Liver (tissue), 9 donors: ENCODE data around the gene ZBTB18. TPM values are rescaled to one million over a fixed set of nuclear protein-coding genes. Genes with fewer than 3 reads are reported as not detected.

Source experiments
- DNase-seq: peaks from one replicate; pipeline ENCODE4 v3.0.0-alpha.2; 2017; ENCODE audit warnings: low spot score
- H3K27ac ChIP-seq, 2 donors: one replicate each; pipeline ENCODE4 v1.7.0; 2013; ENCODE audit warnings: inconsistent platforms in 2 of 2, low read length in 2 of 2, control low read depth in 1 of 2, low read depth in 1 of 2, mild to moderate bottlenecking in 1 of 2
- H3K27me3 ChIP-seq, 4 donors: one replicate each; pipeline versions ENCODE4 v1.6.1 to v1.7.0; 2013; ENCODE audit warnings: low read length in 3 of 4, inconsistent platforms in 1 of 4, mild to moderate bottlenecking in 1 of 4, moderate library complexity in 1 of 4; ENCODE audit not compliant: control insufficient read depth in 4 of 4, insufficient read depth in 4 of 4
- H3K36me3 ChIP-seq, 4 donors: one replicate each; pipeline versions ENCODE4 v1.6.1 to v1.7.0; 2013; ENCODE audit warnings: low read length in 3 of 4, mild to moderate bottlenecking in 3 of 4, low read depth in 1 of 4, moderate library complexity in 1 of 4; ENCODE audit not compliant: control insufficient read depth in 4 of 4, insufficient read depth in 3 of 4
- H3K4me1 ChIP-seq, 4 donors: one replicate each; pipeline versions ENCODE4 v1.6.1 to v1.7.0; 2013; ENCODE audit warnings: low read length in 3 of 4, mild to moderate bottlenecking in 3 of 4, moderate library complexity in 1 of 4; ENCODE audit not compliant: control insufficient read depth in 4 of 4, insufficient read depth in 4 of 4
- H3K4me3 ChIP-seq, 3 donors: one replicate each; pipeline versions ENCODE4 v1.6.1 to v1.7.0; 2013; ENCODE audit warnings: low read length in 3 of 3, control low read depth in 1 of 3, low read depth in 1 of 3, mild to moderate bottlenecking in 1 of 3
- H3K9ac ChIP-seq, 2 donors: one replicate each; pipeline ENCODE4 v1.7.0; 2013; ENCODE audit warnings: low read length in 2 of 2, mild to moderate bottlenecking in 2 of 2, moderate library complexity in 2 of 2, control low read depth in 1 of 2, low read depth in 1 of 2
- H3K9me3 ChIP-seq, 4 donors: one replicate each; pipeline versions ENCODE4 v1.6.1 to v1.7.0; 2013; ENCODE audit warnings: low read length in 3 of 4; ENCODE audit not compliant: control insufficient read depth in 4 of 4
- EGR1 ChIP-seq, 2 donors: IDR thresholded peaks; 2 replicates each; pipeline ENCODE4 v1.6.1; 2016 to 2018; ENCODE audit warnings: antibody characterized with exemption in 2 of 2, low read depth in 2 of 2
- FOXA1 ChIP-seq: IDR thresholded peaks from 2 replicates; pipeline ENCODE4 v1.6.1; 2016; ENCODE audit warnings: antibody characterized with exemption
- FOXA2 ChIP-seq: IDR thresholded peaks from 2 replicates; pipeline ENCODE4 v1.6.1; 2016; ENCODE audit warnings: antibody characterized with exemption
- GABPA ChIP-seq, 2 donors: IDR thresholded peaks in 1 of 2; conservative IDR thresholded peaks in 1 of 2; 2 replicates each; pipeline ENCODE4 v1.6.1; 2016; ENCODE audit warnings: antibody characterized with exemption in 2 of 2, mild to moderate bottlenecking in 1 of 2, moderate library complexity in 1 of 2
- HNF4A ChIP-seq, 2 donors: conservative IDR thresholded peaks; 2 replicates each; pipeline ENCODE4 v1.6.1; 2016; ENCODE audit warnings: antibody characterized with exemption in 2 of 2, mild to moderate bottlenecking in 2 of 2
- HNF4G ChIP-seq: IDR thresholded peaks from 2 replicates; pipeline ENCODE4 v1.6.1; 2016; ENCODE audit warnings: antibody characterized with exemption
- JUND ChIP-seq, 2 donors: IDR thresholded peaks; 2 replicates each; pipeline ENCODE4 v1.6.1; 2016; ENCODE audit warnings: antibody characterized with exemption in 2 of 2
- NR2F2 ChIP-seq: IDR thresholded peaks from 2 replicates; pipeline ENCODE4 v1.6.1; 2016; ENCODE audit warnings: antibody characterized with exemption
- RAD21 ChIP-seq, 2 donors: IDR thresholded peaks; 2 replicates each; pipeline ENCODE4 v1.6.1; 2016; ENCODE audit warnings: antibody characterized with exemption in 2 of 2, mild to moderate bottlenecking in 2 of 2
- RXRA ChIP-seq, 2 donors: IDR thresholded peaks; 2 replicates each; pipeline ENCODE4 v1.6.1; 2017 to 2018; ENCODE audit warnings: antibody characterized with exemption in 2 of 2, mild to moderate bottlenecking in 1 of 2
- SP1 ChIP-seq: IDR thresholded peaks from 2 replicates; pipeline ENCODE4 v1.6.1; 2018; ENCODE audit warnings: antibody characterized with exemption, mild to moderate bottlenecking
- TAF1 ChIP-seq: conservative IDR thresholded peaks from 2 replicates; pipeline ENCODE4 v1.6.1; 2016; ENCODE audit warnings: antibody characterized with exemption, mild to moderate bottlenecking
- YY1 ChIP-seq: IDR thresholded peaks from 2 replicates; pipeline ENCODE4 v1.6.1; 2016; ENCODE audit warnings: antibody characterized with exemption, mild to moderate bottlenecking
- WGBS: extraction: QIAGEN DNeasy Blood & Tissue Kit; methylation state at CpG from one replicate; pipeline ENCODE4 v1.1.7; 2013; 5-methylcytosine and 5-hydroxymethylcytosine counted together
- polyA plus RNA-seq, 2 donors: library from polyadenylated mRNA; stranded (reverse) in 1 of 2; unstranded in 1 of 2; fragments of 200-250 nt in 1 of 2; fragments of >200 nt in 1 of 2; fragmentation: Nextera tagmentation in 1 of 2; extraction: Ambion mirVana in 1 of 2; gene quantifications; one replicate each; pipeline versions ENCODE4 v1.2.1 to v1.2.3, GENCODE V29; 2013 to 2015
- total RNA-seq, 2 donors: library from RNA; depleted of rRNA; stranded (reverse); fragments of >200 nt; gene quantifications; one replicate each; pipeline ENCODE4 v1.2.3, GENCODE V29; 2014
- TF ChIP-seq, protein P1 (sequence below): IDR thresholded peaks from 2 replicates; pipeline ENCODE4 v1.6.1; 2016; ENCODE audit warnings: antibody characterized with exemption
- TF ChIP-seq, protein P2 (sequence below): fragments of 150-350 bp; IDR thresholded peaks from 2 replicates; pipeline ENCODE4 v1.5.1; 2017; ENCODE audit warnings: improper control_type of control experiment, low read depth, low read length; ENCODE audit not compliant: missing input control
- TF ChIP-seq, protein P3 (sequence below): IDR thresholded peaks from 2 replicates; pipeline ENCODE4 v1.6.1; 2016; ENCODE audit warnings: antibody characterized with exemption
- TF ChIP-seq, protein P4 (sequence below): IDR thresholded peaks from 2 replicates; pipeline ENCODE4 v1.6.1; 2016; ENCODE audit warnings: antibody characterized with exemption, mild to moderate bottlenecking
- TF ChIP-seq, protein P5 (sequence below): IDR thresholded peaks from 2 replicates; pipeline ENCODE4 v1.6.1; 2016; ENCODE audit warnings: antibody characterized with exemption
- donor health status: healthy.
- donor health status: healthy.
- donor health status: healthy.
- donor health status: healthy.
- donor health status: healthy.

The ZBTB18 gene
- total and polyA plus RNA-seq, 4 donors, result 1.2 to 18.3 (median 5.7) TPM

- H3K27ac ChIP-seq, result no peak overlapping the region
- H3K27me3 ChIP-seq, result no peaks in the 10 kb centered on the region
- no peak for DNase-seq
- no peaks in the 10 kb centered on the region for H3K9me3 ChIP-seq
- no peak overlapping the region for H3K4me3 ChIP-seq
- H3K36me3 ChIP-seq, result no peaks in the 10 kb centered on the region
- no peak overlapping the region for H3K9ac ChIP-seq
- WGBS, result 96% methylated on average over 8 of the region's 8 CpGs
- H3K4me1 ChIP-seq, result peaks cover 4 to 36% (median 21%) of the 10 kb centered on the region in 4 donors
- TF ChIP-seq, protein P1, sequence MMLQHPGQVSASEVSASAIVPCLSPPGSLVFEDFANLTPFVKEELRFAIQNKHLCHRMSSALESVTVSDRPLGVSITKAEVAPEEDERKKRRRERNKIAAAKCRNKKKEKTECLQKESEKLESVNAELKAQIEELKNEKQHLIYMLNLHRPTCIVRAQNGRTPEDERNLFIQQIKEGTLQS, result no peak
These were observed 18.3 kb downstream of the ZBTB18 start for GRCh38 chr1:244069326-244069898.

DNA sequence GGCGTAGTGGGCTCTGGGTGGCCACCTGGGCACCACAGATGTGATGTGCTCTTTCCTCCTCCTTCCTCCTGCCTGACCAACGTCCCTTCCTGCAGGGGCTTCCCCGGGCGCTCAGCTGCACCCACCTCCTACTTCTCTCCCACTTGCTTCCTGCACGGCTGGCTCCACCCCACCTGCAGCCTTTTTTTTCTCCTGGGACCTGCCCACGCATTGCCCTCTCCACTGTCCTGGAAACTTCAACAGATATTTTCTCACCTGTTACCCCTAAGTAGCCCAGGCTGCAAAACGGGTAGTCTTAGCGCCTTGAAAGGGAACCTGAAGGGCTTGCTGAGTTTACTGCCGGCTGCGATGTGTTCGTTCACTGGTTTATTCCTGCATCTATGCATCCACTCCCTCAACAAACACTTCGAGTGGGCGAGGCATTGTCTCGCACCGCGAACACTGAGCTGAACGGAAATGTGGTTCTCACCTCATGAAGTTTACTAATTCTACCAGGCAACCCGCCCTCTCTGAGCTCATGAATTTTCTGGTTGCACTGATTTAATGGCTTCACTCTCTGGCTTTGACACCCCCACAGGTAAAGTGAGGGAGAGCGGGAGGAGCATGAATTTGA is 23.6 kb downstream of the ZBTB18 start:
- H3K27me3 ChIP-seq, result no peaks in the 10 kb centered on the region
- WGBS, result 69% methylated on average over 19 of the region's 19 CpGs
- H3K27ac ChIP-seq, result no peak overlapping the region
- no peak for TF ChIP-seq JUND (IDR thresholded peaks at IDR 0.05)
- no peak for TF ChIP-seq FOXA1
- TF ChIP-seq HNF4G, result no peak
- TF ChIP-seq, protein P2, sequence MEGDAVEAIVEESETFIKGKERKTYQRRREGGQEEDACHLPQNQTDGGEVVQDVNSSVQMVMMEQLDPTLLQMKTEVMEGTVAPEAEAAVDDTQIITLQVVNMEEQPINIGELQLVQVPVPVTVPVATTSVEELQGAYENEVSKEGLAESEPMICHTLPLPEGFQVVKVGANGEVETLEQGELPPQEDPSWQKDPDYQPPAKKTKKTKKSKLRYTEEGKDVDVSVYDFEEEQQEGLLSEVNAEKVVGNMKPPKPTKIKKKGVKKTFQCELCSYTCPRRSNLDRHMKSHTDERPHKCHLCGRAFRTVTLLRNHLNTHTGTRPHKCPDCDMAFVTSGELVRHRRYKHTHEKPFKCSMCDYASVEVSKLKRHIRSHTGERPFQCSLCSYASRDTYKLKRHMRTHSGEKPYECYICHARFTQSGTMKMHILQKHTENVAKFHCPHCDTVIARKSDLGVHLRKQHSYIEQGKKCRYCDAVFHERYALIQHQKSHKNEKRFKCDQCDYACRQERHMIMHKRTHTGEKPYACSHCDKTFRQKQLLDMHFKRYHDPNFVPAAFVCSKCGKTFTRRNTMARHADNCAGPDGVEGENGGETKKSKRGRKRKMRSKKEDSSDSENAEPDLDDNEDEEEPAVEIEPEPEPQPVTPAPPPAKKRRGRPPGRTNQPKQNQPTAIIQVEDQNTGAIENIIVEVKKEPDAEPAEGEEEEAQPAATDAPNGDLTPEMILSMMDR, result no peak
- TF ChIP-seq SP1, result no peak
- no peak for TF ChIP-seq TAF1
- TF ChIP-seq GABPA (IDR thresholded peaks at IDR 0.05 in 1 of 2, conservative IDR thresholded peaks at IDR 0.05 in 1 of 2), result no peak
- TF ChIP-seq, protein P3, sequence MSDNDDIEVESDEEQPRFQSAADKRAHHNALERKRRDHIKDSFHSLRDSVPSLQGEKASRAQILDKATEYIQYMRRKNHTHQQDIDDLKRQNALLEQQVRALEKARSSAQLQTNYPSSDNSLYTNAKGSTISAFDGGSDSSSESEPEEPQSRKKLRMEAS, result no peak
- TF ChIP-seq EGR1 (IDR thresholded peaks at IDR 0.05; ENCODE audit: low read depth in 2 of 2), result no peak
- TF ChIP-seq FOXA2, result no peak
- no peak for TF ChIP-seq NR2F2
- TF ChIP-seq, protein P4, sequence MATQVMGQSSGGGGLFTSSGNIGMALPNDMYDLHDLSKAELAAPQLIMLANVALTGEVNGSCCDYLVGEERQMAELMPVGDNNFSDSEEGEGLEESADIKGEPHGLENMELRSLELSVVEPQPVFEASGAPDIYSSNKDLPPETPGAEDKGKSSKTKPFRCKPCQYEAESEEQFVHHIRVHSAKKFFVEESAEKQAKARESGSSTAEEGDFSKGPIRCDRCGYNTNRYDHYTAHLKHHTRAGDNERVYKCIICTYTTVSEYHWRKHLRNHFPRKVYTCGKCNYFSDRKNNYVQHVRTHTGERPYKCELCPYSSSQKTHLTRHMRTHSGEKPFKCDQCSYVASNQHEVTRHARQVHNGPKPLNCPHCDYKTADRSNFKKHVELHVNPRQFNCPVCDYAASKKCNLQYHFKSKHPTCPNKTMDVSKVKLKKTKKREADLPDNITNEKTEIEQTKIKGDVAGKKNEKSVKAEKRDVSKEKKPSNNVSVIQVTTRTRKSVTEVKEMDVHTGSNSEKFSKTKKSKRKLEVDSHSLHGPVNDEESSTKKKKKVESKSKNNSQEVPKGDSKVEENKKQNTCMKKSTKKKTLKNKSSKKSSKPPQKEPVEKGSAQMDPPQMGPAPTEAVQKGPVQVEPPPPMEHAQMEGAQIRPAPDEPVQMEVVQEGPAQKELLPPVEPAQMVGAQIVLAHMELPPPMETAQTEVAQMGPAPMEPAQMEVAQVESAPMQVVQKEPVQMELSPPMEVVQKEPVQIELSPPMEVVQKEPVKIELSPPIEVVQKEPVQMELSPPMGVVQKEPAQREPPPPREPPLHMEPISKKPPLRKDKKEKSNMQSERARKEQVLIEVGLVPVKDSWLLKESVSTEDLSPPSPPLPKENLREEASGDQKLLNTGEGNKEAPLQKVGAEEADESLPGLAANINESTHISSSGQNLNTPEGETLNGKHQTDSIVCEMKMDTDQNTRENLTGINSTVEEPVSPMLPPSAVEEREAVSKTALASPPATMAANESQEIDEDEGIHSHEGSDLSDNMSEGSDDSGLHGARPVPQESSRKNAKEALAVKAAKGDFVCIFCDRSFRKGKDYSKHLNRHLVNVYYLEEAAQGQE, result no peak
- TF ChIP-seq YY1, result no peak
- no peak for TF ChIP-seq RAD21 (IDR thresholded peaks at IDR 0.05)
- TF ChIP-seq RXRA (IDR thresholded peaks at IDR 0.05), result no peak
- TF ChIP-seq, protein P5, sequence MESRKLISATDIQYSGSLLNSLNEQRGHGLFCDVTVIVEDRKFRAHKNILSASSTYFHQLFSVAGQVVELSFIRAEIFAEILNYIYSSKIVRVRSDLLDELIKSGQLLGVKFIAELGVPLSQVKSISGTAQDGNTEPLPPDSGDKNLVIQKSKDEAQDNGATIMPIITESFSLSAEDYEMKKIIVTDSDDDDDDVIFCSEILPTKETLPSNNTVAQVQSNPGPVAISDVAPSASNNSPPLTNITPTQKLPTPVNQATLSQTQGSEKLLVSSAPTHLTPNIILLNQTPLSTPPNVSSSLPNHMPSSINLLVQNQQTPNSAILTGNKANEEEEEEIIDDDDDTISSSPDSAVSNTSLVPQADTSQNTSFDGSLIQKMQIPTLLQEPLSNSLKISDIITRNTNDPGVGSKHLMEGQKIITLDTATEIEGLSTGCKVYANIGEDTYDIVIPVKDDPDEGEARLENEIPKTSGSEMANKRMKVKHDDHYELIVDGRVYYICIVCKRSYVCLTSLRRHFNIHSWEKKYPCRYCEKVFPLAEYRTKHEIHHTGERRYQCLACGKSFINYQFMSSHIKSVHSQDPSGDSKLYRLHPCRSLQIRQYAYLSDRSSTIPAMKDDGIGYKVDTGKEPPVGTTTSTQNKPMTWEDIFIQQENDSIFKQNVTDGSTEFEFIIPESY, result no peak
- no peak for TF ChIP-seq HNF4A (conservative IDR thresholded peaks at IDR 0.05)
- TF ChIP-seq, protein P1, result no peak
- H3K4me1 ChIP-seq, result no peaks in the 10 kb centered on the region
- H3K4me3 ChIP-seq, result no peak overlapping the region
- H3K9ac ChIP-seq, result no peak overlapping the region
- H3K36me3 ChIP-seq, result no peaks in the 10 kb centered on the region
- H3K9me3 ChIP-seq, result no peaks in the 10 kb centered on the region
- no peak for DNase-seq
